HG03520 (cell line): ENCODE data around the gene PPP1R15A.
"Not testable (repeated sequence)": the region's sequence is repeated elsewhere in the genome, so short reads cannot be mapped to it uniquely, and the experiment has no call there.

Experiments used
- ATAC-seq: cut with Tn5 transposase; IDR thresholded peaks from one replicate; pipeline ENCODE4 v1.9.1; 2021; ENCODE audit warnings: mild to moderate bottlenecking, moderate library complexity; ENCODE audit not compliant: unreplicated experiment

PPP1R15A gene

GRCh38 chr19:48858984-48859710 lies 13.1 kb upstream of the PPP1R15A start:
- ATAC-seq, result no peak

GRCh38 chr19:48859711-48860572 lies 12.3 kb upstream of the PPP1R15A start:
- ATAC-seq, result peak; percentile 87

- ATAC-seq, result no peak
Measured at GRCh38 chr19:48861313-48861712, 10.9 kb upstream of the PPP1R15A start.

GRCh38 chr19:48862827-48863226 lies 9.4 kb upstream of the PPP1R15A start:
- ATAC-seq, result no peak

- no peak for ATAC-seq
Measured at GRCh38 chr19:48866692-48867091, 5.5 kb upstream of the PPP1R15A start.

- ATAC-seq, result no peak
Measured at GRCh38 chr19:48867123-48867745, 5.0 kb upstream of the PPP1R15A start.

- no peak for ATAC-seq
Measured at GRCh38 chr19:48867746-48868113, 4.5 kb upstream of the PPP1R15A start.

- no peak for ATAC-seq
Measured at GRCh38 chr19:48868114-48868886, 3.9 kb upstream of the PPP1R15A start, which contains the start of gene PLEKHA4. Gene PLEKHA4 (minus strand): TSS chr19:48868617. CDS start chr19:48867620, 997 bp downstream.

- no peak for ATAC-seq
Measured at GRCh38 chr19:48870048-48870447, 2.2 kb upstream of the PPP1R15A start.

- ATAC-seq, result not testable (repeated sequence)
Measured at GRCh38 chr19:48871471-48872181, 595 bp upstream of the PPP1R15A start.

GRCh38 chr19:48872884-48873475 lies 759 bp downstream of the PPP1R15A start:
- ATAC-seq, result no peak

- ATAC-seq, result no peak
Measured at GRCh38 chr19:48873476-48874302, 1.5 kb downstream of the PPP1R15A start.

- no peak for ATAC-seq
Measured at GRCh38 chr19:48874303-48875135, 2.3 kb downstream of the PPP1R15A start.

GRCh38 chr19:48876043-48876981 lies 4.1 kb downstream of the PPP1R15A start:
- ATAC-seq, result not testable (repeated sequence)

GRCh38 chr19:48877855-48878195 lies 5.6 kb downstream of the PPP1R15A start:
- no peak for ATAC-seq

GRCh38 chr19:48878196-48879024 lies 6.2 kb downstream of the PPP1R15A start:
- ATAC-seq, result no peak
